ENCODE data around the gene C19orf73.

C19orf73 gene, protein sequence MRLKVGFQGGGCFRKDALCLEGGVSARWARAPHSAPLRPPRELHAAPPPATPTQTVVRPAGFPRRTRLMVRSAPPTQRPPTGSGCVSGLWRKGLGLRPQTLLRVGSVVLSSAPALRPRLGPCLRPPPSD

DNA sequence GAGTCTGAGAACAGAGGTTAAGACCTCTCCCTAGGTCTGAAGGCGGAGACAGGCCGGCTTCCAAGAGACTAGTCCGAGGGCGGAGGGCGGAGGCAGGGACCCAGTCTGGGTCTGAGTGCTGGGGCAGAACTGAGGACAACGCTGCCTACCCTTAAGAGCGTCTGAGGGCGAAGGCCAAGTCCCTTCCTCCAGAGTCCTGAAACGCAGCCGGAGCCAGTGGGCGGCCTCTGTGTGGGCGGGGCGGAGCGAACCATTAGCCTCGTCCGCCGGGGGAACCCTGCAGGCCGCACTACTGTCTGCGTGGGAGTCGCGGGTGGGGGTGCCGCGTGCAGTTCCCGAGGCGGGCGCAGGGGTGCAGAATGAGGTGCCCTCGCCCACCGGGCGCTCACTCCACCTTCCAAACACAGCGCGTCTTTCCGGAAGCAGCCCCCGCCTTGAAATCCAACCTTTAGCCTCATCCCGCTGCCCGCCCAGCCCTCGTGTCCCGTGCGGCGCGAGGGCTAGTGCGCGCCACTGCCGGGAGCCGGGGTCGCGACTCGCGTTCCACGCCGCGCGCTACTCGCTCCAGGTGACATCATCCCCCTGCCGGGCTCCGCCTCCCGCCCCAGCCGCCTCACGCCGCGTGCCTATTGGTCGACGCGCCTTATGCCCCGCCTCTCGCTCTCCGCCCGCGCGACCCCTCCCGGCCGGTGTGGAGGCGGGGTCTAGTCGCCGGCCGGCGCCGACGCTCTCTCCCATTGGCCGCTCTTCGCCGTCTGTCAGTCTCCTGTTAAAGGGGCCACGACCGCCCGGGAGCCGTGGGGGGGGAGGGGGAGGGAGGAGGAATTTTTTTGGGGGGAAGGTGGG, at the start of gene C19orf73:
TSS of gene C19orf73 (minus strand) at position 579 of the 846 bp plus-strand sequence. CDS start at position 458, 121 bp downstream.
- DNase-seq (ENCODE audit: low read depth in 2 of 2) = peak; percentile 91

DNA sequence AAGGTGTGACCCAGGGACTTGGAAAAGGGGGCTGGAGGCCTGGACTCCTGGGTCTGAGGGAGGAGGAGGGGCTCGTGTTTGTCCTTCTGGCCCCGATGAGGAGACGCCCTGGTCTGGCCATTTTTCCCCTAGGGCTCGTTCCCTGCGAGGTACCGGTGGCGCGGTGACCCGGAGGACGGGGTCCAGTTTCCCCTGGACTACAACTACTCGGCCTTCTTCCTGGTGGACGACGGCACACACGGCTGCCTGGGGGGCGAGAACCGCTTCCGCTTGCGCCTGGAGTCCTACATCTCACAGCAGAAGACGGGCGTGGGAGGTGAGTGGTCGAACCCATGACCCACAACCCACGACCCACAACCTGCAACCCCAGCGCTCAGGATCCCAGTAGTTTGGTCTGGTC, 49.5 kb upstream of the C19orf73 start:
- no peak for DNase-seq (ENCODE audit: low read depth in 2 of 2)

DNA sequence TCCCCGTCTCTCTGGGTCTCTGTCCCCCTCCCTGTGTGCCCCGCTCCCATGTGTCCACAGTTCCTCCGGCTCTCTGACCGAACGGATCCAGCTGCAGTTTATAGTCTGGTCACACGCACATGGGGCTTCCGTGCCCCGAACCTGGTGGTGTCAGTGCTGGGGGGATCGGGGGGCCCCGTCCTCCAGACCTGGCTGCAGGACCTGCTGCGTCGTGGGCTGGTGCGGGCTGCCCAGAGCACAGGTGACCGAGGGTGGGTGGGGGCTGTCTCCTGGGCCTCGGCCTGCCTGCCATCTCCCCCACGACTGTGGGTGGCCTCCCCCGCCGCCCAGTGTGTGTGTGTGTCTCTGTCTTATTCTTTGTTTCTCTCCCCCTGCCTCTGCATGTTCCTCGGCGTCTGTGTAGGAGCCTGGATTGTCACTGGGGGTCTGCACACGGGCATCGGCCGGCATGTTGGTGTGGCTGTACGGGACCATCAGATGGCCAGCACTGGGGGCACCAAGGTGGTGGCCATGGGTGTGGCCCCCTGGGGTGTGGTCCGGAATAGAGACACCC, 49.0 kb upstream of the C19orf73 start:
- no peak for DNase-seq (ENCODE audit: low read depth in 2 of 2)

DNA sequence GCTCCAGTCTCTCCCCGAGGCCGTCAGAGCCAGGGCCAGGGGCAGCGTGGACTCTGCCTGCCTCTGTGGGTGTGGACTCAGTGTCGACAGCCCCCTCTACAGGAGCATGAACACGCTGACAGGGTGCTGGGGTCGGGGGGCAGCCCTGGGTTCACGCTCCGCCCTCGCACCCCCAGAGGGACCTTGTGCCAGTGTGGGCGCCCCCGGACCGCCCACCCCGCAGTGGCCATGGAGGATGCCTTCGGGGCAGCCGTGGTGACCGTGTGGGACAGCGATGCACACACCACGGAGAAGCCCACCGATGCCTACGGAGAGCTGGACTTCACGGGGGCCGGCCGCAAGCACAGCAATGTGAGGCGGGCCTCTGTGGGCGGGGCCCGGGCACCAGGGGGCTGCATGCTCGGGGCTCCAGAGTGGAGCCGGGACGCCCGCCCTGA, 46.9 kb upstream of the C19orf73 start:
- no peak for DNase-seq (ENCODE audit: low read depth in 2 of 2)

DNA sequence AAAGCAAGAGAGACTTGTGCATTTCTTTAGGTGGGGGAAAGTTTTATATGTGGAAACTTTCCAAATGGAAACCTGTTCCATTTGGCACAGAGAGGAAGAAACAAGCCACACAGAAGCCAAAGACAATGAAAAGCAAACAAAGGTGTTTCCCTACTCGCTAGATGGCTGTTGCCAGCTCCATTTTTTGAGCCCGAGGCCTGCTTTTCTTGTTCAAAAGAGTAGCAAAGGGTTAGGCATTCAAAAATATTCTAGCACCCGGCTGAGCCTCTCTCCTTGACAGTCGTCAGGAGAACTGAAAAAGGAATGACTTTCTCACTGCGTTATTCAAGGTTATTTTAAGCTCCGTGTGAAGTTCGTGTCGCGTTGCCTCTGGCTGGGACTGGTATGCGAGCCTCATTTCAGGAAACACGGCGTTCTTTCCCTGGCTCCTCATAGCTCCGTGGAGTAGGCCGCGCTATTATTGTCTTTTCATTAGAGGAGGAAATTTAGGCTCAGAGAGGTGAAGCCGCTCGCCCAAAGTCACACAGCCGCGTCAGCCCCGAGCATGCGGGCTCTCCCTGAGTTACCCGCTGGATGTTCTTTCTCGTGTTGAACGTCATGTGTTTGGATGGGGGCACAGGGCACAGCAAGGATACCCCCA, 46.3 kb upstream of the C19orf73 start:
- no peak for DNase-seq (ENCODE audit: low read depth in 2 of 2)

DNA sequence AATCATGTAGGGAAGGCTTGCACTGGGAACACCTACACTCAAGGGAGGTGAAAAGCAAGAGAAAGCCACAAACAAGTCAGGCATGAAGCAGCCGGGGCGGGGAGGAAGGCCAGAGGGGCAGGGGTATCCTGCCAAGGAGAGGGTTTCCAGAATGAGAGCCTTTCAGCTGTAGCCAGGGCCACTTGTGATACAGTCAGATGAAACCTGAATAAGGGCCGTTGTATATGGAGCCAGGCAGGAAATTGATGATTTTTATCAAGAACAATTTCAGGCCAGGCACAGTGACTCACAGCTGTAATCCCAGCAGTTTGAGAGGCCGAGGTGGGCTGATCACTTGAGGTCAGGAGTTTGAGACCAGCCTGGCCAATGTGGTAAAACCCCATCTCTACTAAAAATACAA, 43.0 kb upstream of the C19orf73 start:
- no peak for DNase-seq (ENCODE audit: low read depth in 2 of 2)

DNA sequence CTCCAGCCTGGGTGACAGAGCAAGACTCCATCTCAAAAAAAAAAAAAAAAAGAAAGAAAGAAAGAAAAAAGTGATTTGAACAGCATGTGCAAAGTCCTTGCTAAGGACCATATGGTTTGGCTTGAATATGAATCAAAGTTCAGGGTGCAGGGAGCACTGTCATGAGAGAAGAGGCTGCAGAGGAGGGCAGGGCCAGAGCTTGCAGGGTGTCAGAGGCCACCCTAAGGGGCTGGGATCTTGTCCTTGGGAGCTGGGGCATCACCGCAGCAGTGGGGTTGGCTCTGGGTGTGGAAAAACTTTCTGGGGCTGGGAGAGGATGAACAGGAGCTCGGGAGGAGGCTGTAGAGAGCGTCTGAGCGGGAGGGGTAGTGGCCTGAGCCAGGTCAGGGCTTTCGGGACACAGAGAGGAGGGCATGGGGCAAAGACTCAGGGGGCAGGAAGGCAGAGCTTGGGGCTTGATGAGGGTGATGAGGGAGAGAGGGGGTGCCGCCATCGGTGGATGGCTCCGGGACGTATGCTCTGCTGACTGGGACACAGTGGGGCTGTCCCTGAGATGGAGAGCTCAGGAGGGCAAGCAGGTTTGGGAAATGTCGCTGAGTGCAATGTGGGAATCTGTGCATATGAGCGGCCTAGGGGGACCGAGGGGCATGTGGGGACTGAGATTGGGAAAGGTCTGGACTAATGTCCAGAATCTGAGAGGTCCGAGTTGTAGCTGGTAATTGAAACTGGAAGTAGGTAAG, 41.7 kb upstream of the C19orf73 start:
- no peak for DNase-seq (ENCODE audit: low read depth in 2 of 2)

DNA sequence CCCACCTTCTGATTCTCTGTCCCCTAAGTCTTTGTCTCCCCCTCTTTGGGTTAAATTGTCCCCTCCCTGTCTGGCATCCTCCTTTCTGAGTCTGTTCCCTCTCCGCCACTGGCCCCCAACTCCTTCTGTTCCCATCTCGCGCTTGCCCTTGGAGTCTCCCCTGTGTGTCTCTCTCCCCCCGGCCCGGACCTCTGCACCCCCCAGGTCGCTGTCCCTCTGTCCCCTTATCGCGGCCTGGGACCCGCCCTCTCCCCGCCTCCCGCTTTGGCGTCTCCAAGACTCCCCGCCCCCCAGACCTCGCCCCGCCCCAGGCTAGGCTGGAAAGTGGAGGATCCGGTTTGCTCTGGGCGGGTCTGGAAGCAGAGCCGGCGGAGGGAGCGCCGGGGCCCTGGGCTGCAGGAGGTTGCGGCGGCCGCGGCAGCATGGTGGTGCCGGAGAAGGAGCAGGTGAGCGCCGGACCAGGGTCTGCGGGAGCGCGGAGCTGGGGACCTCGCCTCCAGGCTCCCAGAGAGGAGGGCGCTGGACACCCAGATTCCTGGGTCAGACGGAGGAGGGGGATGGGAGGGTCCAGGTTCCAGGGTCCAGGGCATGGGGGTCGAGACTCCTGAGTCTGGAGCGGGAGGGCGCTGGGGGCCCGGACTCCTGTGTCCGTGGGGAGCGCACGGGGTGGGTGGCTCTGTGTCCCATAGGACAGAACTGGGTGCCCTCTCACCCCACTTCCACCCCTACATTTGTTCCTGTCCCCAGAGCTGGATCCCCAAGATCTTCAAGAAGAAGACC, 38.7 kb upstream of the C19orf73 start, which contains the start of gene TRPM4:
TSS of gene TRPM4 (plus strand) at position 348 of the 780 bp plus-strand sequence. CDS start at position 423, 75 bp downstream.
- no peak for DNase-seq (ENCODE audit: low read depth in 2 of 2)

DNA sequence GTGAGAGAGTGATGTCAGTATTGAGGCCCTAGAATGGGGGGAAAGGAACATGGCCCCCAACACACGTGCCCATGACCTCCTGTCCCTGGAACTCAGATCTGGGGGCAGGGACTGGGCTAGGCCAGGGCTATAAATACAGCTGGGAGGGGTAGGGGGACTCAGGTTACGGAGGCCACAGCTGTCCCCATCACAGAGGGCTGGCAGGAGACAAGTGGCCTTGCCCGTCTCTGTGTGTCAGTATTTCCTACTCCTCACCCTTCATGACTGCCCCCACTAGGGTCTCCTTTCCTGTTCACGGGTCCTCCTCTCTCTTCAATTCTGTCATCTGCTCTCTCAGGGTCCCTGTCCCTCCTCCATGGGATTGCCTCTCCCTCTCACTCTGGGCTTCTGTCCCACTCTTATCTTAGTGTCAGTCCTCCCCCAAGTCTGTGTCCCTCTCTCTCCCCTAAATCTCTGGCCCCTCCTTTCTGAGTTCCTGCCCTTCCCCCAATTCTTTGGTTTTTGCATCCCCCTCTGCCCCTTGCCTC, 36.9 kb upstream of the C19orf73 start:
- no peak for DNase-seq (ENCODE audit: low read depth in 2 of 2)

DNA sequence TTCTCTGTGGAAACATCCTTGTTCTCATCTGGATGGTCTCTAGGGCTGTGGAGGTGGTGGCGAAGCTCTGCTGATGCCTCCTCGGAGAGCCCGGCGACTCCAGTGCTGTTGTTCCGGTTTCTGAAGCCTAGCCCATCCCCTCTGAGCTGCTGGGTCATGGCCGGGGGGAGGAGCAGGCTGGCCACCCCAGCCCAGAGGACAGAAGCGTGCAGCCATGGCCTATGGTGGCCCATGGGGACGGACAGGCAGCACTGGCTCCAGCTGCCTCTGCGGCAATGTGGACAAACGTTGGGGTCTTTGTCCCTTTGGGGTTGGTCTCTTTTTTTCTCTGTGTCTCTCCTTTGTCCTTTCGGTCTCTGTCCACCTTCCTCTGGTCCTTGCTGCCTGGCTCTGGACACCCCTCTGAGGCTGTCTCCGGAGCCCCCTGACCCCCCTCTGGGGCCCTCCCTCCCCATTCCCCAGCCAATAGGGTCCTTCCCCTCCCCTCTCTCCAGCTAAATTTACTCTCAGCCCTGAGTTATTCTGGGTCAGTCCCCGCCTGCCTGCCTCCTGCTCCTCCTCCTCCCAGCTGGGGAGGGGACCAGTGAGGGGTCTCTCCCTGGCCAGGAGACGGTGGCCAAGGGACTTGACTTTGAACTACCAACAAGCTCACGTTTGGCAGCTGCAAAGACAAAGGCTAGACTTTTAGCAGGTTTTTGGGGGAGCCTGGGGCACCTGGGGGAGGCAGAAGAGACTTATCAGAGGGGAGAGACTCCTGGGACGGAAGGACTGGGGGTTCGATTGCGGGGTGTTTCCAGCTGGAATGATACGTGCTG, 36.3 kb upstream of the C19orf73 start, which contains the start of gene HRC:
TSS of gene HRC (minus strand) at position 392 of the 815 bp plus-strand sequence. CDS start at position 233, 159 bp downstream.
- no peak for DNase-seq (ENCODE audit: low read depth in 2 of 2)

DNA sequence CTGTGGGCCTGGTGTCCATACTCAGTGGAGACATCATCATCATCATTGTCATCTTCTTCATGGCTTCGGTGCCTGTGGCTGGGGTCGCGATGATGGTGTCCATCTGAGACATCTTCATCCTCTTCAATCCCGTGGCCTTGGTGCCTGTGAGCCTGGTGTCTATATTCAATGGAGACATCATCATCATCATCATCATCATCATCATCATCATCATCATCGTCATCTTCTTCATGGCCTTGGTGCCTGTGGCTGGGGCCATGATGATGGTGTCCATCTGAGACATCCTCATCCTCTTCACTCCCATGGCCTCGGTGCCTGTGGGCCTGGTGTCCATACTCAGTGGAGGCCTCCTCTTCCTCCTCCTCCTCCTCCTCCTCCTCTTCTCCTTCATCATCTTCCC, 35.3 kb upstream of the C19orf73 start:
- DNase-seq (ENCODE audit: low read depth in 2 of 2) = no peak

DNA sequence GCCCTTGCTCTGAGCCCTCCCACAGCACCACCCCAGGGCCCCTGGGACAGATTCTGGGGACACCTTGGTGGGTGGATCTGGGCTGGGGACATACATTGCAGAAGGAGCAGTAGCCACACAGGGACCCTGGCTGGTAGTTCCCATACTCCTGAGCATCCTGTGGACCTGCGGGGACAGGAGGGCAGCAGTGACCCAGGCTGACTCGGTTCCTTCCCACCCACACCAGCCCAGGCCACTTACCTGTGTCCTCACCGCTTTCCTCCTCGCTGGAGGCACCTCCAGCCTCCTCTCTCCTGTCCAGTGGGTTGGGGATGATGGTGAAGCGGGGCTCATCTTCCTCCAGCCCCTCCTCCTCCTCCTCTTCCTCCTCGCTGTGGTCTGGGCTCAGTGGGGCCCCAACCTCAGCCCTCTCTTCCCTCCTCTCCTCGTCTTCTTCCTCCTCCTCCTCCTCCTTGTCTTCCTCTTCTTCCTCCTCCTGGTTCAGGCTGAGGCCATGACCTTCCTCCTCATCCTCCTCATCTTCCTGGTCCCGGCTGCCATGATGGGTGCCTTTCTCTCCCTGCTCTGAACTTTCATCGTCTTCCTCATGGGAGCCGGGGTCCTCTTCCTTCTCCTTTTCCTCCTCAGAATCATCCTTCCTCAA, 34.3 kb upstream of the C19orf73 start:
- DNase-seq (ENCODE audit: low read depth in 2 of 2) = no peak

DNA sequence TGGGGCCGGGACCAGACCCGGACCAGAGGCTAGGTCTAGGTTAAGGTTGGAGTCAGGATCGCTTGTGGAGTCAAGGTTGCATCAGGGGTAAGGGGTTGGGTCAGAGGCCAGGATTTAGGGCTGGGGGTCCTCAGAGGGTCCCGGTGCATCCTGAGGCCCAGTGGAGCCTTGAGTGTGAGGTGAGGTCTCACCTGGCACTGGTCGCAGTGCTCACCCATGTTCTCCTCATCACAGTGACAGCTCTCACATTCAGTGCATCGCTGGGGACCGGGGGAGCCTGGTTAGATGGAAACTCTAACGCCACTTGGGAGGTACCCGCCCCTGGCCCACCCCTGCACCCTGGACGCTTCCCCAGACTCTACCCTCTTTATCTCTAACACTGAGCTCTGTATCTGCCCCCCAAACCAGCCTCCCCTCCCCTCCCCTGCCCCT, 33.2 kb upstream of the C19orf73 start:
- DNase-seq (ENCODE audit: low read depth in 2 of 2) = no peak

DNA sequence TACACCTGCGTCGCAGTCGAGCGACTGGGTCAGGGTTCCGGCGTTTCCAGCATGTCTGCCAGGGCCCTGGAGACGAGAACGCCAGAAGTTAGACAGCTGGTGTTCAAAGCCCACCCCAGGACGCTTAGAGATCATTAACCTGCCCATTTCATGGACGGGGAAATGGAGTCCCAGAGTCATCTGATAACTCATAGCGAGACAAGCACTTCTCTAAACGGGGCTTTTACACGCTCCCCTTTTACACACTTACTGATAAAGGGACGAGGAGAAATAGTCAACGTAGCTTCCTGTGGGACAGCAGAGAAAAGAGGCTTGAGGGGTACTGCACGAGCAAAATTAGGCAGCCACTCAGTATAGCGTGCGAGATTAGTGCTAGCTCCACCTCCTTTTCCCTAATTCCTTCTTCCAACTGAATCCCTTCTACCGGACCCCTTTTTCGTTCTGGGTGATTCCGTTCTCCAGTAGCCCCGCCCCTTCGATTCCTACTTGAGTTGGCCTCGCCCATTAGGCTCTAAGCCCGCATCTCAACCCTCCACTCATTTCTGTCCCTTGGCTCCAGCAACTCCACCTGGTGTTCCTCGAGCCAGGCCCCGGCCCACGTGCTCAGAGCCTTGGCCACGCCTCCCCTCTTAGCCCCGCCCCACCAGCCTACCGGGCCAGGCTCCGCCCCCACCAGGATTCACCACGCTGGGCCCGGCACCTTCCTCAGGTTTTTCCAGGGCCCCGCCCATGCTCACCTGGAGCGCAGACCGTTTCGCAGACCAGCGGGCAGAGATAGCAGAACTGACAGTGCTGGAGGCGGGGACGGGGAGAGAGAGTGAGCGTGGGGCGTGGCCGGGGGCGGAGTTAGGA, 32.5 kb upstream of the C19orf73 start:
- DNase-seq (ENCODE audit: low read depth in 2 of 2) = peak in 1 of 2 donors; percentile 13

DNA sequence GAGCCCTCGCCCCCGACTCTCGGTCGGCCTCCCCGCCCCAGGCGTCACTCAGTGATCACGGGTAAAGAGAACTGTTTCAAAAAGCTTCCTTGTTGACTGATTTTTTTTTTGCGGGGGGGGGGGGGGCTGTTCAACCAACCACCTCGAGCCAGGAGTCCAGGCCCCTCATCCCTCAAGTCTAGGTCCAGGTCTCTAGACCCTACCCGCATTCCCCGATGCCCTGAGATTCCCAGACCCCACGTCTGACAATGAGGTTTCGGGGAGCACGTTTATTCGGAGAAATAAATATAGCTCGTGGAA, 32.0 kb upstream of the C19orf73 start:
- DNase-seq (ENCODE audit: low read depth in 2 of 2) = no peak

DNA sequence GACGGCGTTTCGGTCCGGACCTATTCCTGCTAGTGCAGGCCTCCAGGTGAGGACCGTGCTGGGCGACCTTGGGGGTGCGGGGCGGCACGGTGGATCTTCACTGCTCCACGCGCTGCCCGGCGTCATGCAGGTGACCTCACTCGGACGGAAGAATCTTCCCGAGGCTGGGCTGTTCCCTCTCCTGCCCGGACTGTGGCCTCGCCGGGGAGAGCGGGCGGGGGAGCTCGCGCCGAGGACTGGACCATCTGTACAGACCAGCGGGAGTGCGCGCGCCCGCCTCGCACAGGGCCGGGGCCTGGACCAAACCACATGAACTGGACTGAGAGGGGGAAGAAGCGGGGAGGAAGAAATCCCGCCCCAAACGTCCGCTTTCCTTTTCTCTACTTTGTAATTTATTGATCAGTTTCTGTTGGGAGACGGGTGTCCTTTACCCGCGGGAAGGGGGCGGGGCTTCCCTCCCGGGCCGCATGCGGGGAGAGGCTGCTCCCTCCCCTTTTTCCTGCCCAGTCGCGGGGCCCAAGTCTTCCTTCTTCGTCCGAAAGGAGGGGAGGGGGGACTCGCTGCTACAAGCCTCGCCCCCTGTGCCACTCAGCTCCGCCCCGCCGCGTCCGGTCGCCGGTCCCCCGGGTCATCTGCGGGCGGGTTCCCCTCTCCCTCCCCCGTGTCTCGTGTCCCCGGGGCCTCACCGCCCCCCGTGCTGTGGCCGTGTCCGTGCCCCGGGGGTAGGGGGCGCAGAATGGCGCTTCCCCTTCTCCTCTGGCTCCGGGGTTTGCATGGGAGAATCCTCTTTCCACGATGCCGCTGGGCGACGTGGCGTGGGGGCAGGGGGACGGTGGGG, 31.4 kb upstream of the C19orf73 start:
- peak in 1 of 2 donors; percentile 23 for DNase-seq (ENCODE audit: low read depth in 2 of 2)

DNA sequence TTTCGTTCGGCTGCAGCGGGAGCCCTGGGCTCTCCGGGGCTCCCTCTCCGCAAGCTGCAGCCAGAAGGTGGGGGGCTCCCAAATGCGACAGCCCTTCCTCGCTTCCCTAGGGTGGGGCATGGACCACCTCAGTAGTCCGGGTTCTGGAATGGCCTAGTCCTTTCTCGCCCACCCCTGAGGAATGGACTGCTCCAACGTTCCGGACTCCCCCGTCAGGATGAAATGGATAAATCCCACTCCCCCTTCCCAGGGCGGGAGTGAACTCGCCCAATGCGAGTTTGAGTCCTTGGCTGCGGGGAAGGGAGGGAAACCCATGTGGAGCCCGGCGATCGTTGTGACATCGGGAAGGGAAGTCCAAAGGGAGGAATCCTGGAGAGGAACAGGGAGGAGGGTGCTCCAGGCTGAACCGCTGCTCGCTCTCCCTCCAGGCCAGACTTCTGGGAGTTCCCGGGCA, 30.7 kb upstream of the C19orf73 start:
- DNase-seq (ENCODE audit: low read depth in 2 of 2) = no peak

All from stimulated activated CD8-positive, alpha-beta memory T cell treated with anti-CD3 and anti-CD28 coated beads, Interleukin-7, amount 100 ng/mL, for 1 hour (primary cell).